ENCODE data around the gene TMEM198. TPM values are rescaled to one million over a fixed set of nuclear protein-coding genes. Genes with fewer than 3 reads are reported as not detected.

Gene TMEM198
- total RNA-seq (1 to 10 TPM in 3 of 4 donors, under 1 TPM in 1; 0.88 to 3.1 (median 2.0) TPM), polyA plus RNA-seq (1 to 10 TPM in 2 of 3 donors, under 1 TPM in 1; 0.61 to 3.7 (median 2.3) TPM)
- long read RNA-seq, donor 1, partial matches to known transcripts, result 1 of 2 reads
- long read RNA-seq, donor 1, other reads (novel, unspliced or antisense), result 1 of 2 reads
- long read RNA-seq, donor 2, partial matches to known transcripts, result 0 of 3 reads
- long read RNA-seq, donor 2, other reads (novel, unspliced or antisense), result 1 of 3 reads

GRCh38 chr2:219543596-219544358, at the start of gene TMEM198, which contains the start of gene CHPF:
TSS of gene TMEM198 (plus strand) at chr2:219544028. CDS start at chr2:219544728, 700 bp downstream.
TSS of gene CHPF (minus strand) at chr2:219543809. CDS start at chr2:219543538, 271 bp downstream.
- Histone ChIP-seq H3K9me3 (no peaks in the 10 kb centered on the region), H3K4me1 (peaks cover 23% of the 10 kb centered on the region), H3K27me3 (ENCODE audit: insufficient read depth in 3 of 3, low read length in 2 of 3) (no peaks in the 10 kb centered on the region), H3K4me3 (peak within 1 kb of the TSS; percentile 79), H3K36me3 (ENCODE audit: insufficient read depth in 1 of 2, low read depth in 1 of 2) (peaks cover 0 to 27% of the 10 kb centered on the region in 2 donors), H3K27ac (peak within 1 kb of the TSS; percentile 94)
- 0 to 1% (median 1%) methylated on average over 29 to 75 of the region's 75 CpGs for WGBS, 3 donors
- ATAC-seq (peak; percentile 91 to 93 (median 92)), DNase-seq (peak; percentile 98 to 99)
- no peak for TF ChIP-seq CTCF (IDR thresholded peaks at IDR 0.05)
- intact Hi-C loops (cut with DNase I), result loop anchor here (2.0 to 10.0 kb wide), 3 partner anchors 99 to 369 kb away; partner anchors contain the start of genes CNPPD1 (in 1 of the 2), RETREG2 (in 1 of the 2) and SLC23A3 (in 1 of the 2)

- Histone ChIP-seq H3K27me3 (ENCODE audit: insufficient read depth in 3 of 3, low read length in 2 of 3) (no peaks in the 10 kb centered on the region), H3K4me1 (peaks cover 39% of the 10 kb centered on the region), H3K9me3 (no peaks in the 10 kb centered on the region), H3K27ac (peak overlapping the region; percentile 91), H3K4me3 (no peak overlapping the region), H3K36me3 (ENCODE audit: insufficient read depth in 1 of 2, low read depth in 1 of 2) (peaks cover 0 to 32% of the 10 kb centered on the region in 2 donors)
- WGBS, 3 donors, result 15 to 28% (median 18%) methylated on average over 10 of the region's 10 CpGs
- intact Hi-C loops (cut with DNase I), result loop anchor here in 1 of 2 donors (2.0 kb wide), 1 partner anchor 36 kb away; no protein-coding TSS in a partner anchor
- DNase-seq (no peak), ATAC-seq (no peak)
- TF ChIP-seq CTCF (IDR thresholded peaks at IDR 0.05), result no peak
Observed at GRCh38 chr2:219494952-219495530, 48.8 kb upstream of the TMEM198 start.

- DNase-seq (peak; percentile 66 to 88), ATAC-seq (peak; percentile 44 to 58 (median 50))
- Histone ChIP-seq H3K36me3 (ENCODE audit: insufficient read depth in 1 of 2, low read depth in 1 of 2) (peaks cover 0 to 26% of the 10 kb centered on the region in 2 donors), H3K9me3 (no peaks in the 10 kb centered on the region), H3K4me1 (peaks cover 43% of the 10 kb centered on the region), H3K27ac (peak overlapping the region; percentile 91), H3K4me3 (no peak overlapping the region), H3K27me3 (ENCODE audit: insufficient read depth in 3 of 3, low read length in 2 of 3) (no peaks in the 10 kb centered on the region)
- intact Hi-C loops (cut with DNase I), result loop anchor here in 1 of 2 donors (2.0 kb wide), 1 partner anchor 35 kb away; no protein-coding TSS in a partner anchor
- TF ChIP-seq CTCF (IDR thresholded peaks at IDR 0.05), result peak; percentile 57
- WGBS, 3 donors, result 6 to 15% (median 10%) methylated on average over 14 of the region's 14 CpGs
Observed at GRCh38 chr2:219495531-219496122, 48.2 kb upstream of the TMEM198 start.

- Histone ChIP-seq H3K27me3 (ENCODE audit: insufficient read depth in 3 of 3, low read length in 2 of 3) (no peaks in the 10 kb centered on the region), H3K36me3 (ENCODE audit: insufficient read depth in 1 of 2, low read depth in 1 of 2) (peaks cover 0 to 20% of the 10 kb centered on the region in 2 donors), H3K4me1 (peaks cover 43% of the 10 kb centered on the region), H3K27ac (peak overlapping the region; percentile 91), H3K9me3 (no peaks in the 10 kb centered on the region), H3K4me3 (no peak overlapping the region)
- no peak for TF ChIP-seq CTCF (IDR thresholded peaks at IDR 0.05)
- intact Hi-C loops (cut with DNase I), result no loop called here
- no peak for ATAC-seq
- DNase-seq, result no peak
- 45 to 62% (median 53%) methylated on average over 17 to 20 of the region's 20 CpGs for WGBS, 3 donors
Observed at GRCh38 chr2:219496247-219496824, 47.5 kb upstream of the TMEM198 start.

Measured in psoas muscle (tissue), 8 donors.